IMR-90 (cell line): ENCODE results near the gene CPXM1. TPM values are rescaled to one million over a fixed set of nuclear protein-coding genes. Genes with fewer than 3 reads are reported as not detected.

Experiments
- ATAC-seq: fragments of 200-7000 bp; cut with Tn5 transposase; 2 replicates; pipeline ENCODE4 v1.9.1; 2020; ENCODE audit warnings: low read depth, mild to moderate bottlenecking, moderate library complexity
- BruUV-seq: library from RNA; stranded (reverse); fragments of 400-500 nt; replicated peaks from 2 replicates; lab custom pipeline; 2021; lab: Mats Ljungman, UMichigan
- CTCF ChIA-PET: fragments of 300-600 bp; formaldehyde crosslinking; extraction: SDS; loops from one replicate; lab custom pipeline; 2021; ENCODE audit warnings: antibody characterized with exemption; lab: Yijun Ruan, JAX
- POLR2A ChIA-PET: fragments of 300-600 bp; sonication (Branson Sonifier 250); formaldehyde crosslinking; loops from one replicate; lab custom pipeline; 2022; ENCODE audit warnings: antibody characterized with exemption; ENCODE audit not compliant: unreplicated experiment; lab: Charles Lee
- DNase-seq: peaks from one replicate; pipeline ENCODE4 v3.0.0; 2013
- H2AFZ ChIP-seq: replicated peaks from 2 replicates; pipeline ENCODE3; 2013; ENCODE audit warnings: low read length, mild to moderate bottlenecking; ENCODE audit not compliant: poor library complexity
- H2AK5ac ChIP-seq: 2 replicates; pipeline ENCODE4 v1.6.1; 2013; ENCODE audit warnings: low read depth, low read length, inconsistent platforms
- H2AK9ac ChIP-seq: replicated peaks from 2 replicates; pipeline ENCODE3; 2013; ENCODE audit warnings: mild to moderate bottlenecking, low read depth, low read length, moderate library complexity; ENCODE audit not compliant: poor library complexity
- H2BK120ac ChIP-seq: 2 replicates; pipeline ENCODE4 v1.6.1; 2013; ENCODE audit warnings: low read depth, low read length, inconsistent platforms
- H2BK15ac ChIP-seq: 3 replicates; pipeline ENCODE4 v1.6.1; 2013; ENCODE audit warnings: low read depth, low read length, inconsistent platforms
- H2BK20ac ChIP-seq: 2 replicates; pipeline ENCODE4 v1.6.1; 2013; ENCODE audit warnings: low read depth, mild to moderate bottlenecking, inconsistent platforms, low read length, moderate library complexity
- H2BK5ac ChIP-seq: 2 replicates; pipeline ENCODE4 v1.6.1; 2013; ENCODE audit warnings: mild to moderate bottlenecking, low read depth, low read length, inconsistent platforms; ENCODE audit not compliant: poor library complexity, severe bottlenecking
- H3K14ac ChIP-seq: replicated peaks from 2 replicates; pipeline ENCODE4 v1.6.1; 2013; ENCODE audit warnings: low read depth, low read length, inconsistent platforms
- H3K18ac ChIP-seq: 2 replicates; pipeline ENCODE4 v1.6.1; 2013; ENCODE audit warnings: low read depth, low read length, control low read depth
- H3K23ac ChIP-seq: 2 replicates; pipeline ENCODE4 v1.6.1; 2013; ENCODE audit warnings: low read depth, low read length, inconsistent platforms
- H3K27ac ChIP-seq: 2 replicates; pipeline ENCODE4 v1.5.1; 2013; ENCODE audit warnings: mild to moderate bottlenecking, control low read depth, low read length; ENCODE audit not compliant: insufficient read depth
- H3K27me3 ChIP-seq: 2 replicates; pipeline ENCODE4 v1.6.1; 2013; ENCODE audit warnings: low read length; ENCODE audit not compliant: control insufficient read depth, insufficient read depth
- H3K36me3 ChIP-seq: 2 replicates; pipeline ENCODE4 v1.6.1; 2013; ENCODE audit warnings: low read length, mixed read lengths; ENCODE audit not compliant: control insufficient read depth, insufficient read depth
- H3K4ac ChIP-seq: 2 replicates; pipeline ENCODE4 v1.6.1; 2013; ENCODE audit warnings: low read depth, low read length, inconsistent platforms
- H3K4me1 ChIP-seq: 2 replicates; pipeline ENCODE4 v1.6.1; 2013; ENCODE audit warnings: low read length, mixed read lengths; ENCODE audit not compliant: control insufficient read depth, insufficient read depth
- H3K4me2 ChIP-seq: 2 replicates; pipeline ENCODE4 v1.6.1; 2013; ENCODE audit warnings: low read depth, mild to moderate bottlenecking, control low read depth, low read length, moderate library complexity
- H3K4me3 ChIP-seq: 2 replicates; pipeline ENCODE4 v1.5.1; 2013; ENCODE audit warnings: low read depth, mild to moderate bottlenecking, control low read depth, low read length, moderate library complexity; ENCODE audit not compliant: insufficient read depth
- H3K56ac ChIP-seq: 2 replicates; pipeline ENCODE4 v1.6.1; 2013; ENCODE audit warnings: low read length, inconsistent platforms; ENCODE audit not compliant: insufficient read depth; ENCODE audit errors: extremely low read depth
- H3K79me1 ChIP-seq, 2 experiments: 2 replicates each; pipeline ENCODE4 v1.6.1; 2013; ENCODE audit warnings: low read length in 2 of 2, inconsistent platforms in 1 of 2, low read depth in 1 of 2
- H3K9ac ChIP-seq: 2 replicates; pipeline ENCODE4 v1.6.1; 2013; ENCODE audit warnings: low read depth, low read length, control low read depth
- H3K9me1 ChIP-seq: 2 replicates; pipeline ENCODE4 v1.6.1; 2013; ENCODE audit warnings: low read length, inconsistent platforms; ENCODE audit not compliant: insufficient read depth
- H3K9me3 ChIP-seq: 2 replicates; pipeline ENCODE4 v1.6.1; 2013; ENCODE audit warnings: low read length; ENCODE audit not compliant: control insufficient read depth, insufficient read depth
- H4K20me1 ChIP-seq: 2 replicates; pipeline ENCODE4 v1.6.1; 2013; ENCODE audit warnings: low read length, inconsistent platforms; ENCODE audit not compliant: insufficient read depth
- H4K5ac ChIP-seq: 2 replicates; pipeline ENCODE4 v1.6.1; 2013; ENCODE audit warnings: mild to moderate bottlenecking, low read depth, low read length, control low read depth
- H4K8ac ChIP-seq, 2 experiments: 2 replicates each; pipeline ENCODE4 v1.6.1; 2013; ENCODE audit warnings: low read depth in 2 of 2, low read length in 2 of 2, control low read depth in 1 of 2, inconsistent platforms in 1 of 2
- H4K91ac ChIP-seq: 2 replicates; pipeline ENCODE4 v1.6.1; 2013; ENCODE audit warnings: low read depth, low read length, inconsistent platforms; ENCODE audit not compliant: insufficient read depth
- BHLHE40 ChIP-seq: fragments of 150-350 bp; IDR thresholded peaks from 2 replicates; pipeline ENCODE4 v1.6.1; 2016; ENCODE audit warnings: mild to moderate bottlenecking, low read depth, low read length
- CEBPB ChIP-seq: IDR thresholded peaks from 2 replicates; pipeline ENCODE4 v1.6.1; 2012; ENCODE audit warnings: low read depth, low read length, improper control_type of control experiment
- WGBS, 2 experiments: methylation state at CpG; one replicate each; pipeline versions ENCODE4 v1.1.5 to v1.1.7; 2013; ENCODE audit warnings: missing lambda C conversion rate in 2 of 2; ENCODE audit not compliant: insufficient read length in 1 of 2; ENCODE audit errors: extremely low coverage in 2 of 2; 5-methylcytosine and 5-hydroxymethylcytosine counted together
- dilution Hi-C: fragments of 300-500 bp; cut with HindIII; formaldehyde crosslinking; loops from one replicate; pipeline ENCODE4 v1.14.3; 2018; ENCODE audit warnings: low sequenced_read_pairs; ENCODE audit not compliant: unreplicated experiment
- in situ Hi-C: fragments of 300-500 bp; cut with MboI; formaldehyde crosslinking; loops from 3 replicates; pipeline ENCODE4 v1.14.3; 2019; ENCODE audit warnings: low sequenced_read_pairs, inconsistent platforms, mixed read lengths
- intact Hi-C: fragments of 100-400 bp; cut with micrococcal nuclease; formaldehyde crosslinking; loops from 2 replicates; pipeline ENCODE4 v1.10.0; 2022
- polyA plus RNA-seq, 3 experiments: library from polyadenylated mRNA; depleted of rRNA; stranded (reverse); fragments of >200 nt; gene quantifications; 2 replicates each; pipeline ENCODE4 v1.2.3, GENCODE V29; 2012; ENCODE audit warnings: low replicate concordance in 1 of 3
- total RNA-seq: library from RNA; depleted of rRNA; stranded (reverse); fragments of >200 nt; gene quantifications from 2 replicates; pipeline ENCODE4 v1.2.3, GENCODE V29; 2012

Gene CPXM1
- total and polyA plus RNA-seq, 2 of the 4 experiments (the other 2 are of a cell fraction) = 1.1 to 4.6 TPM

- intact Hi-C loops (no loop called here), in situ Hi-C loops (loop anchor here (25.0 kb wide), 1 partner anchor 314 kb away; the partner anchor contains the start of gene ZNF343), dilution Hi-C loops (no loop called here)
- no peak overlapping the region for H3K4me2 ChIP-seq
- H4K20me1 ChIP-seq = no peaks in the 10 kb centered on the region
- TF ChIP-seq BHLHE40 (no peak), CEBPB (0 out of 2 replicates have a peak, but pooled peaks have one; percentile 20)
- ATAC-seq (no peak), DNase-seq (no peak)
- no peak overlapping the region for H3K56ac ChIP-seq
- H2AK9ac ChIP-seq = no peak overlapping the region
- H3K23ac ChIP-seq = no peak overlapping the region
- no peak overlapping the region for H4K8ac ChIP-seq
- H3K27ac ChIP-seq = no peak overlapping the region
- H3K18ac ChIP-seq = no peak overlapping the region
- H4K91ac ChIP-seq = no peak overlapping the region
- no peak overlapping the region for H2BK120ac ChIP-seq
- H3K36me3 ChIP-seq = no peaks in the 10 kb centered on the region
- no peak overlapping the region for H3K4me3 ChIP-seq
- BruUV-seq = no TSS peak
- H2AK5ac ChIP-seq = no peak overlapping the region
- no peak overlapping the region for H3K14ac ChIP-seq
- H2AFZ ChIP-seq = no peak overlapping the region
- H2BK20ac ChIP-seq = no peak overlapping the region
- no peak overlapping the region for H4K5ac ChIP-seq
- peaks cover 6% of the 10 kb centered on the region; the same call in 1 of the 2 replicates for H3K4me1 ChIP-seq
- H2BK5ac ChIP-seq = no peak overlapping the region
- no peaks in the 10 kb centered on the region; the same call in 1 of the 2 replicates for H3K9me1 ChIP-seq
- H2BK15ac ChIP-seq = no peak overlapping the region
- no peaks in the 10 kb centered on the region for H3K9me3 ChIP-seq
- no peaks in the 10 kb centered on the region; the same call in 1 of the 2 replicates for H3K27me3 ChIP-seq
- no CpG with 5 or more reads among the region's 4 CpGs for WGBS, 2 experiments
- H3K79me1 ChIP-seq = no peaks in the 10 kb centered on the region
- H3K4ac ChIP-seq = no peak overlapping the region
- no peak overlapping the region for H3K9ac ChIP-seq
- ChIA-PET CTCF (interaction anchor here (0.7 kb wide), 1 partner anchor 185 kb away, joined by 4 read pairs; no protein-coding TSS in a partner anchor), POLR2A (no interaction called here)
Measured at GRCh38 chr20:2826655-2827054, 26.2 kb upstream of the CPXM1 start.
